GM12878 (cell line): ENCODE data around the gene USP37. TPM values are rescaled to one million over a fixed set of nuclear protein-coding genes. Genes with fewer than 3 reads are reported as not detected.

ENCODE experiments used
- ATAC-seq: fragments of 200-7000 bp; cut with Tn5 transposase; 3 replicates; pipeline ENCODE4 v1.9.1; 2020; ENCODE audit warnings: mild to moderate bottlenecking, moderate library complexity
- BruUV-seq: library from RNA; stranded (reverse); fragments of 400-500 nt; replicated peaks from 2 replicates; lab custom pipeline; 2021; lab: Mats Ljungman, UMichigan
- CTCF ChIA-PET: fragments of 300-600 bp; sonication (Branson Sonifier 250); formaldehyde crosslinking; extraction: SDS; loops from one replicate; lab custom pipeline; 2021; ENCODE audit warnings: inconsistent platforms; lab: Yijun Ruan, JAX
- POLR2A ChIA-PET: fragments of 350-600 bp; formaldehyde crosslinking; extraction: SDS; loops from one replicate; lab custom pipeline; 2021; ENCODE audit warnings: inconsistent platforms; lab: Charles Lee
- RAD21 ChIA-PET: fragments of 300-600 bp; sonication (Branson Sonifier 250); formaldehyde crosslinking; loops from one replicate; lab custom pipeline; 2023; ENCODE audit warnings: antibody characterized with exemption; ENCODE audit not compliant: unreplicated experiment; lab: Charles Lee
- SMC1A ChIA-PET: fragments of 300-600 bp; sonication (Branson Sonifier 250); formaldehyde crosslinking; loops from one replicate; lab custom pipeline; 2023; ENCODE audit not compliant: unreplicated experiment, uncharacterized antibody; lab: Charles Lee
- DNase-seq: peaks from one replicate; pipeline ENCODE4 v3.0.0-alpha.2; 2011; ENCODE audit warnings: low read depth, low spot score
- FAIRE-seq: peaks from 3 replicates; lab custom pipeline; 2011; peaks lifted over from hg19 to GRCh38; lab: Jason Lieb, UNC
- H2AFZ ChIP-seq: 2 replicates; pipeline ENCODE4 v1.6.0; 2011; ENCODE audit warnings: low read depth, low read length, control low read depth; ENCODE audit not compliant: control insufficient read depth
- H3K27ac ChIP-seq: 2 replicates; pipeline ENCODE4 v1.5.1; 2011; ENCODE audit warnings: control low read depth; ENCODE audit not compliant: control insufficient read depth, insufficient read depth
- H3K27me3 ChIP-seq, 2 experiments: replicated peaks in 1 of 2; 2 replicates each; pipeline versions ENCODE4 v1.6.0 to v1.6.1; 2011; ENCODE audit warnings: low read length in 1 of 2; ENCODE audit not compliant: control insufficient read depth in 2 of 2, insufficient read depth in 2 of 2
- H3K36me3 ChIP-seq, 2 experiments: 2 replicates each; pipeline ENCODE4 v1.5.1; 2011; ENCODE audit warnings: low read length in 1 of 2; ENCODE audit not compliant: control insufficient read depth in 2 of 2, insufficient read depth in 2 of 2
- H3K4me1 ChIP-seq: 2 replicates; pipeline ENCODE4 v1.6.1; 2011; ENCODE audit warnings: mild to moderate bottlenecking, low read length, moderate library complexity, mixed read lengths; ENCODE audit not compliant: control insufficient read depth, insufficient read depth
- H3K4me2 ChIP-seq: 2 replicates; pipeline ENCODE4 v1.6.0; 2011; ENCODE audit warnings: control low read depth; ENCODE audit not compliant: control insufficient read depth, insufficient read depth
- H3K4me3 ChIP-seq: fragments of 200-600 bp; sonication (generic); 2 replicates; pipeline ENCODE4 v1.5.1; 2016
- H3K79me2 ChIP-seq: 2 replicates; pipeline ENCODE4 v1.6.0; 2011; ENCODE audit warnings: low read length; ENCODE audit not compliant: control insufficient read depth, insufficient read depth
- H3K9ac ChIP-seq: 2 replicates; pipeline ENCODE4 v1.8.0; 2011; ENCODE audit warnings: low read length, control low read depth, mixed read lengths; ENCODE audit not compliant: control insufficient read depth, insufficient read depth
- H3K9me3 ChIP-seq: replicated peaks from 3 replicates; pipeline ENCODE4 v1.5.1; 2011; ENCODE audit warnings: mild to moderate bottlenecking, low read length; ENCODE audit not compliant: control insufficient read depth, insufficient read depth
- H4K20me1 ChIP-seq: 2 replicates; pipeline ENCODE4 v1.6.0; 2011; ENCODE audit not compliant: control insufficient read depth, insufficient read depth
- ATF7 ChIP-seq: fragments of 450-650 bp; IDR thresholded peaks from 2 replicates; pipeline ENCODE4 v1.6.1; 2016; ENCODE audit warnings: low read depth, mild to moderate bottlenecking
- BRCA1 ChIP-seq: IDR thresholded peaks from 2 replicates; pipeline ENCODE4 v1.6.1; 2011; ENCODE audit warnings: low read depth, low read length, improper control_type of control experiment
- CHD4 ChIP-seq: fragments of 200-600 bp; sonication (generic); IDR thresholded peaks from 2 replicates; pipeline ENCODE4 v1.6.1; 2016; ENCODE audit warnings: mild to moderate bottlenecking
- CUX1 ChIP-seq: IDR thresholded peaks from 2 replicates; pipeline ENCODE4 v1.6.1; 2012; ENCODE audit warnings: improper control_type of control experiment, low read depth, low read length; ENCODE audit not compliant: insufficient replicate concordance
- FOXK2 ChIP-seq: fragments of 450-650 bp; IDR thresholded peaks from 2 replicates; pipeline ENCODE4 v1.6.1; 2017; ENCODE audit warnings: mild to moderate bottlenecking, moderate library complexity
- JUNB ChIP-seq: IDR thresholded peaks from 2 replicates; pipeline ENCODE4 v1.6.1; 2016; ENCODE audit warnings: antibody characterized with exemption, mild to moderate bottlenecking
- KDM1A ChIP-seq: fragments of 200-600 bp; sonication (generic); IDR thresholded peaks from 2 replicates; pipeline ENCODE4 v1.6.1; 2016; ENCODE audit warnings: borderline replicate concordance
- LARP7 ChIP-seq: fragments of 450-650 bp; IDR thresholded peaks from 2 replicates; pipeline ENCODE4 v1.6.1; 2017; ENCODE audit warnings: mild to moderate bottlenecking
- NFYB ChIP-seq: IDR thresholded peaks from 2 replicates; pipeline ENCODE4 v1.6.1; 2011; ENCODE audit warnings: low read depth, mild to moderate bottlenecking, low read length, improper control_type of control experiment, moderate library complexity; ENCODE audit not compliant: insufficient read depth
- NKRF ChIP-seq: fragments of 450-650 bp; conservative IDR thresholded peaks from 2 replicates; pipeline ENCODE4 v1.6.1; 2017; ENCODE audit warnings: mild to moderate bottlenecking, moderate library complexity
- PBX3 ChIP-seq: IDR thresholded peaks from 2 replicates; pipeline ENCODE4 v1.6.1; 2011; ENCODE audit warnings: mild to moderate bottlenecking, low read depth, low read length, moderate library complexity; ENCODE audit not compliant: insufficient replicate concordance
- POU2F2 ChIP-seq: IDR thresholded peaks from 3 replicates; pipeline ENCODE4 v1.6.1; 2011; ENCODE audit warnings: low read depth, mild to moderate bottlenecking, low read length, borderline replicate concordance
- SIN3A ChIP-seq: IDR thresholded peaks from 2 replicates; pipeline ENCODE4 v1.6.1; 2012; ENCODE audit warnings: low read depth, low read length, improper control_type of control experiment
- SREBF2 ChIP-seq: IDR thresholded peaks from 2 replicates; pipeline ENCODE4 v1.6.1; 2012; ENCODE audit warnings: mild to moderate bottlenecking, low read length
- TARDBP ChIP-seq: IDR thresholded peaks from 2 replicates; pipeline ENCODE4 v1.6.1; 2016; ENCODE audit warnings: borderline replicate concordance
- USF2 ChIP-seq: IDR thresholded peaks from 2 replicates; pipeline ENCODE4 v1.6.1; 2011; ENCODE audit warnings: low read depth, low read length, improper control_type of control experiment, borderline replicate concordance
- ZNF622 ChIP-seq: fragments of 450-650 bp; IDR thresholded peaks from 2 replicates; pipeline ENCODE4 v1.6.1; 2017; ENCODE audit warnings: mild to moderate bottlenecking, inconsistent platforms
- ZSCAN29 ChIP-seq: fragments of 450-650 bp; IDR thresholded peaks from 2 replicates; pipeline ENCODE4 v1.6.1; 2017; ENCODE audit warnings: mild to moderate bottlenecking, moderate library complexity
- WGBS: methylation state at CpG from one replicate; pipeline ENCODE4 v1.1.6; 2016; ENCODE audit warnings: low lambda C conversion rate; ENCODE audit not compliant: insufficient replicate concordance, insufficient coverage; ENCODE audit errors: missing lambda C conversion rate; 5-methylcytosine and 5-hydroxymethylcytosine counted together
- in situ Hi-C: fragments of 300-500 bp; cut with MboI; formaldehyde crosslinking; loops from 9 replicates; pipeline ENCODE4 v1.14.3; 2018; ENCODE audit warnings: mixed read lengths
- intact Hi-C: fragments of 100-400 bp; cut with micrococcal nuclease; formaldehyde crosslinking; loops from one replicate; pipeline ENCODE4 v1.14.2; 2022; ENCODE audit not compliant: unreplicated experiment
- polyA plus RNA-seq, 11 experiments: library from polyadenylated mRNA; depleted of rRNA in 4 of 11; unstranded in 6 of 11; stranded (reverse) in 5 of 11; fragments of >200 nt; fragmentation: Nextera tagmentation in 4 of 11; fragmentation: Illumina TruSeq in 1 of 11; extraction: Ambion mirVana in 4 of 11; extraction: Trizol in 1 of 11; gene quantifications; 1 replicate in 1 of 11; 2 replicates in 10 of 11; pipeline versions ENCODE4 v1.2.1 to v1.2.3, GENCODE V29; 2011 to 2016; ENCODE audit warnings: inconsistent platforms in 2 of 11, missing spikeins in 2 of 11, low read depth in 1 of 11
- total RNA-seq, 4 experiments: library from RNA; depleted of rRNA in 3 of 4; stranded (reverse); fragments of >200 nt in 3 of 4; fragmentation: Illumina TruSeq in 1 of 4; extraction: Trizol in 1 of 4; gene quantifications; 2 replicates each; pipeline versions ENCODE4 v1.2.1 to v1.2.3, GENCODE V29; 2013 to 2021

USP37 gene
- total and polyA plus RNA-seq, 10 of the 15 experiments (the other 5 are each of a cell fraction or from before 2014, with no cell fraction given), result 2.8 to 16.0 (median 10.4) TPM

GRCh38 chr2:218478544-218478943 lies 89.6 kb downstream of the USP37 start:
- ChIA-PET SMC1A (no interaction called here), RAD21 (no interaction called here), POLR2A (no interaction called here), CTCF (no interaction called here)
- H3K9ac ChIP-seq, result no peak overlapping the region
- H3K79me2 ChIP-seq, result no peaks in the 10 kb centered on the region
- H2AFZ ChIP-seq, result no peak overlapping the region
- no peaks in the 10 kb centered on the region for H3K27me3 ChIP-seq
- H3K27ac ChIP-seq, result no peak overlapping the region
- ATAC-seq, result no peak
- no peak for DNase-seq
- H3K4me1 ChIP-seq, result peaks cover 10% of the 10 kb centered on the region
- H3K36me3 ChIP-seq, result peaks cover 0 to 20% of the 10 kb centered on the region in 2 experiments; a peak in 3 of 4 replicates
- H3K4me3 ChIP-seq, result no peak overlapping the region
- intact Hi-C loops (no loop called here), in situ Hi-C loops (no loop called here)
- no peaks in the 10 kb centered on the region for H3K9me3 ChIP-seq
- FAIRE-seq, result no peak
- 2% methylated on average over 2 of the region's 2 CpGs for WGBS
- no peaks in the 10 kb centered on the region for H4K20me1 ChIP-seq
- H3K4me2 ChIP-seq, result no peak overlapping the region
- no TSS peak for BruUV-seq
- no peak for TF ChIP-seq ATF7
- TF ChIP-seq NKRF, result no peak
- TF ChIP-seq TARDBP, result no peak
- TF ChIP-seq SIN3A, result no peak
- TF ChIP-seq CHD4, result no peak
- no peak for TF ChIP-seq USF2
- TF ChIP-seq KDM1A, result no peak
- no peak for TF ChIP-seq NFYB
- TF ChIP-seq FOXK2, result no peak
- TF ChIP-seq LARP7, result no peak
- no peak for TF ChIP-seq POU2F2
- no peak for TF ChIP-seq ZSCAN29
- no peak for TF ChIP-seq PBX3
- no peak for TF ChIP-seq JUNB
- no peak for TF ChIP-seq BRCA1
- TF ChIP-seq SREBF2, result no peak
- no peak for TF ChIP-seq ZNF622
- TF ChIP-seq CUX1, result no peak
